Ovary (tissue), 3 donors: Measurements from ENCODE around the gene CLECL1.

Source experiments
- CTCF ChIP-seq, 3 donors: fragments of 450-650 bp in 2 of 3; fragments of 200-600 bp in 1 of 3; IDR thresholded peaks; one replicate each; pipeline versions ENCODE4 v1.5.1 to v1.8.0; 2016 to 2022; ENCODE audit warnings: antibody characterized with exemption in 3 of 3, mild to moderate bottlenecking in 1 of 3
- POLR2A ChIP-seq: fragments of 450-650 bp; IDR thresholded peaks from one replicate; pipeline ENCODE4 v1.6.1; 2017; ENCODE audit warnings: antibody characterized with exemption, mild to moderate bottlenecking, moderate library complexity
- donor health status: DM: no; HTN: no; CAD: no.

- no peak for TF ChIP-seq CTCF (IDR thresholded peaks at IDR 0.05)
- TF ChIP-seq POLR2A, result no peak
Measured at GRCh38 chr12:9756706-9757105, 23.8 kb upstream of the CLECL1 start.
